K562 (cell line): ENCODE measurements around the gene WDR13.

ENCODE experiments used
- HMG20B ChIP-seq: fragments of 250-450 bp; sonication (Bioruptor Pico); IDR thresholded peaks from 2 replicates; pipeline ENCODE4 v1.5.0; 2021; ENCODE audit warnings: mild to moderate bottlenecking
- MAFF ChIP-seq: IDR thresholded peaks from 2 replicates; pipeline ENCODE4 v1.6.1; 2012; ENCODE audit warnings: low read length, improper control_type of control experiment
- ZNF609 ChIP-seq: sonication (generic); formaldehyde crosslinking; IDR thresholded peaks from 2 replicates; pipeline ENCODE4 v1.8.1; 2023; ENCODE audit warnings: missing genetic modification reagents, mild to moderate bottlenecking, borderline replicate concordance

- TF ChIP-seq ZNF609 (CRISPR knock-in tag) (no peak), HMG20B (no peak), MAFF (no peak)
Observed at GRCh38 chrX:48649102-48649501, 51.8 kb downstream of the WDR13 start.
